ENCODE measurements around the gene AGPAT2.

Gene AGPAT2

DNA sequence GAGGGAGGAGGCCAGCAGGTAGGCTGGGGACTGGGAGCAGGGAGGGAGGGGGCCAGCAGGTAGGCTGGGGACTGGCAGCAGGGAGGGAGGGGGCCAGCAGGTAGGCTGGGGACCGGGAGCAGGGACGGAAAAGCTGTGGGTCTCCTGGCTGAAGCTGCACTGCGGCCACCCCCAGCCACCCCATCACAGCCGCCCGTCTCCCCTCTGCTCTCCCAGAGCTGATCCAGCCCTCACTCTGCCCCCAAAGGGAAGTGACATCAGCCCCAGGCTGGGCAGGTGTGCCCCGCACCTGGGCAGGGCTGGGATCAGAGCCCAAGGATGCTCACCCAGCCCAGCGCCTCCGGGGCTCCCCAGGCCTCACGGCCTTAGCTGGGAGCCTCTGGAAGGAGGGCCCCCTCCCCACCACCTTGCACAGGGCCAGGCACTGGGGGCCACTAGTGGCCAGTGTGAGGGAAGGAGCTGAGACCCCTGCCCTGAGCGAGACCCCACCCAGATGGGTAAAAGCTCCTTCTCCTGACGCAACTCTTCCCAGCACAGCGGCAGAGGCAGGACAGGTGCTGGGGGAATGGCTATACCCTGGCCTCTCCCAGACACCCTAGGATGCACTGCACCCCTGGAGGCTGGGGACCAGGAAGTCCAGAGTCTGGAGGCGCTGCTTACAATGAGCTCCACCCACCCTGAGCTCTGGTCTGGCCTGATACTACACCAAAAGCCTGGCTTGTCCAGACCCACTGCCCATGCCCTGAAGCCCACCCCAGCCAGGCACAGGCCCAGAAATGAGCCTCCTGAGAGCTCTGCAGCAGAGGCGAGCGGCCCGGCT lies 11.6 kb downstream of the AGPAT2 start:
- no peak overlapping the region for H3K4me3 ChIP-seq (ENCODE audit: low read length)
- no peak for TF ChIP-seq EZH2phosphoT487 (IDR thresholded peaks at IDR 0.05; ENCODE audit: borderline replicate concordance, low read length)
- TF ChIP-seq, protein P1, sequence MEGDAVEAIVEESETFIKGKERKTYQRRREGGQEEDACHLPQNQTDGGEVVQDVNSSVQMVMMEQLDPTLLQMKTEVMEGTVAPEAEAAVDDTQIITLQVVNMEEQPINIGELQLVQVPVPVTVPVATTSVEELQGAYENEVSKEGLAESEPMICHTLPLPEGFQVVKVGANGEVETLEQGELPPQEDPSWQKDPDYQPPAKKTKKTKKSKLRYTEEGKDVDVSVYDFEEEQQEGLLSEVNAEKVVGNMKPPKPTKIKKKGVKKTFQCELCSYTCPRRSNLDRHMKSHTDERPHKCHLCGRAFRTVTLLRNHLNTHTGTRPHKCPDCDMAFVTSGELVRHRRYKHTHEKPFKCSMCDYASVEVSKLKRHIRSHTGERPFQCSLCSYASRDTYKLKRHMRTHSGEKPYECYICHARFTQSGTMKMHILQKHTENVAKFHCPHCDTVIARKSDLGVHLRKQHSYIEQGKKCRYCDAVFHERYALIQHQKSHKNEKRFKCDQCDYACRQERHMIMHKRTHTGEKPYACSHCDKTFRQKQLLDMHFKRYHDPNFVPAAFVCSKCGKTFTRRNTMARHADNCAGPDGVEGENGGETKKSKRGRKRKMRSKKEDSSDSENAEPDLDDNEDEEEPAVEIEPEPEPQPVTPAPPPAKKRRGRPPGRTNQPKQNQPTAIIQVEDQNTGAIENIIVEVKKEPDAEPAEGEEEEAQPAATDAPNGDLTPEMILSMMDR (IDR thresholded peaks at IDR 0.05; ENCODE audit: low read depth, low read length, poor library complexity, severe bottlenecking): no peak
- H3K27me3 ChIP-seq (ENCODE audit: control insufficient read depth, low read length): peaks cover 1% of the 10 kb centered on the region
- H3K4me2 ChIP-seq (ENCODE audit: low read length): no peak overlapping the region
- H3K9me3 ChIP-seq (ENCODE audit: control insufficient read depth, insufficient read depth, low read length): no peaks in the 10 kb centered on the region
- H4K20me1 ChIP-seq (ENCODE audit: control insufficient read depth, insufficient read depth, low read depth, low read length): no peaks in the 10 kb centered on the region
- H3K27ac ChIP-seq (ENCODE audit: low read depth, low read length): no peak overlapping the region
- H3F3A ChIP-seq (ENCODE audit: control insufficient read depth, insufficient read depth): no peaks in the 10 kb centered on the region
- no peaks in the 10 kb centered on the region; the same call in 1 of the 2 replicates for H3K36me3 ChIP-seq (ENCODE audit: control insufficient read depth, low read length)
- no peaks in the 10 kb centered on the region for H3K4me1 ChIP-seq (ENCODE audit: control insufficient read depth, low read length)
- no peaks in the 10 kb centered on the region for H3K9me2 ChIP-seq (replicated peaks; ENCODE audit: control insufficient read depth, low read length)
- no peaks in the 10 kb centered on the region for H3K79me2 ChIP-seq (ENCODE audit: control insufficient read depth, low read length)

DNA sequence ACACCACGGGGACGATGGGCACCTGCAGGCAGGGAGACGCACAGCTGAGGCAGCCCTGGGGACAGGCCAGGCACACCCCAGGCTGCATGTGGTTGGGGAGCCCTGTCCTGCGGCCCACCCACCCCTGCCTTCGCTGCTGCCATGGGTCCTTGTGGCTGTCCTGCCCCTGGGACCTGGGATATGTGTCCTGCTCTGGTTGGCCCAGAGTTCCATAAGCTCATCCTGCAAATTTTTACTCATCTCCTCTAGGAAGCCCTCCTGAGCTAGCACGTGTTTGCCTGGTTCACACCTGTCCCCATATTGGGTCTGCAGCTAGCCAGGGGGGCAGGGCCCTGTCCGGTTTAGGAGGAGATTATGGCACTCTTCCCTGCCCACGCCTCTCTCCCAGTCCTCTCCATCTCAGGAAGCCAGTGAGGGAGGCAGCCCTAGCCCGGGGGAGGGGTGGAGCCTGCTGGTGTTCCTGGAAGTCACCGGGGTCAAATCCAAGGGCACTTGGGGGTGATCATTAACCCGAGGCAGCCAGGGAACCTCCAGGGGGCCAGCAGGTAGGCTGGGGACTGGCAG lies 12.4 kb downstream of the AGPAT2 start:
- Histone ChIP-seq H3K9me3 (ENCODE audit: control insufficient read depth, insufficient read depth, low read length) (no peaks in the 10 kb centered on the region), H3K27me3 (ENCODE audit: control insufficient read depth, low read length) (peaks cover 9% of the 10 kb centered on the region), H4K20me1 (ENCODE audit: control insufficient read depth, insufficient read depth, low read depth, low read length) (no peaks in the 10 kb centered on the region), H3K4me2 (ENCODE audit: low read length) (no peak overlapping the region), H3K9me2 (replicated peaks; ENCODE audit: control insufficient read depth, low read length) (no peaks in the 10 kb centered on the region), H3F3A (ENCODE audit: control insufficient read depth, insufficient read depth) (no peaks in the 10 kb centered on the region), H3K79me2 (ENCODE audit: control insufficient read depth, low read length) (no peaks in the 10 kb centered on the region), H3K4me1 (ENCODE audit: control insufficient read depth, low read length) (no peaks in the 10 kb centered on the region), H3K36me3 (ENCODE audit: control insufficient read depth, low read length) (no peaks in the 10 kb centered on the region; the same call in 1 of the 2 replicates), H3K27ac (ENCODE audit: low read depth, low read length) (no peak overlapping the region), H3K4me3 (ENCODE audit: low read length) (no peak overlapping the region)
- TF ChIP-seq, protein P1 (IDR thresholded peaks at IDR 0.05; ENCODE audit: low read depth, low read length, poor library complexity, severe bottlenecking): no peak
- no peak for TF ChIP-seq EZH2phosphoT487 (IDR thresholded peaks at IDR 0.05; ENCODE audit: borderline replicate concordance, low read length)

DNA sequence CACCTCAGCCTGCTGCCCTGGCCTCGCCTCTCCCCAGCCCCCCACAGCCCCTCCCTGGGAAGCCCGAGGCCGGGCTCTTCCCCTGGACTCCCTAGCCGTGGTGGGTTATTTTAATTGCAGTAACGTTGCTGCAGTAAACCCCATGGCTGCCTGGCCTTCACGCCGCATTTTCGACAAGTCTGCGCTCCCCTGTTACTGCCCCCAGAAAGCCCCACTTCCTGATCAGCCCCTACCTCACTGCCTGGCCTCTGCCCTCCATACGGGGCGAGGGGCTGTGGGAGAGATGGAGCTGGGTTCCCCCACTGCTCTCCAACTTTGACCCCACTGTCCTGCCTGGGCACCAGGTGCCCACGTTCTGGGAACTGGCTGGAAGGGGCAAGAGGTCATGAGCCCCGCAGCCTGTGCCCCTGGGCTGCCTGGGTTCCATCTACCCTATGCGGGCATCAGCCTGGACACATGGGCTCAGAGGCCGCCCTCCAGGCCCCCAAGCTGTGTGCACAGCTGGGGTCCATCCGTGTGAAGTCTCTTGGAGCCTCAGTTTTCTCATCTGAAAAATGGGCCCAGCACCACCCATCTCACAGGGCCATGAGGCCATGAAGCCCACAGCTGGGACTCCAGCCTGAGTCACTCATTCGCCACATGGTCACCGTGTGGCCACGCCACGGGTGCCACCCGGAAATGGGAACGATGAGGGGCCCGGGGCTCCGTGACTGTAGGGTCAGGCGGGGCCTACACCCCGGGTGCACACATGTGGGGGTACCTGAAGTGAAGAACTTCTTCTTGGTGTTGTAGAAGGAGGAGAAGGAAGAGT lies 13.1 kb downstream of the AGPAT2 start:
- no peaks in the 10 kb centered on the region for H3K9me3 ChIP-seq (ENCODE audit: control insufficient read depth, insufficient read depth, low read length)
- H4K20me1 ChIP-seq (ENCODE audit: control insufficient read depth, insufficient read depth, low read depth, low read length): no peaks in the 10 kb centered on the region

More for the DNA sequence above, 13.1 kb downstream of the AGPAT2 start:
- H3K27me3 ChIP-seq (ENCODE audit: control insufficient read depth, low read length): peaks cover 15% of the 10 kb centered on the region
- TF ChIP-seq EZH2phosphoT487 (IDR thresholded peaks at IDR 0.05; ENCODE audit: borderline replicate concordance, low read length): no peak
- TF ChIP-seq, protein P1 (IDR thresholded peaks at IDR 0.05; ENCODE audit: low read depth, low read length, poor library complexity, severe bottlenecking): no peak
- H3K4me3 ChIP-seq (ENCODE audit: low read length): no peak overlapping the region
- no peaks in the 10 kb centered on the region for H3K9me2 ChIP-seq (replicated peaks; ENCODE audit: control insufficient read depth, low read length)
- no peak overlapping the region for H3K27ac ChIP-seq (ENCODE audit: low read depth, low read length)
- peaks cover under 1% of the 10 kb centered on the region for H3K4me1 ChIP-seq (ENCODE audit: control insufficient read depth, low read length)
- no peaks in the 10 kb centered on the region for H3K79me2 ChIP-seq (ENCODE audit: control insufficient read depth, low read length)
- H3K36me3 ChIP-seq (ENCODE audit: control insufficient read depth, low read length): no peaks in the 10 kb centered on the region; the same call in 1 of the 2 replicates
- no peak overlapping the region for H3K4me2 ChIP-seq (ENCODE audit: low read length)
- H3F3A ChIP-seq (ENCODE audit: control insufficient read depth, insufficient read depth): no peaks in the 10 kb centered on the region
